GM19438 (cell line): ENCODE data around the gene UGCG.

Experiments
- ATAC-seq: cut with Tn5 transposase; IDR thresholded peaks from one replicate; pipeline ENCODE4 v1.9.1; 2021; ENCODE audit warnings: low read depth; ENCODE audit not compliant: unreplicated experiment

The UGCG gene

DNA sequence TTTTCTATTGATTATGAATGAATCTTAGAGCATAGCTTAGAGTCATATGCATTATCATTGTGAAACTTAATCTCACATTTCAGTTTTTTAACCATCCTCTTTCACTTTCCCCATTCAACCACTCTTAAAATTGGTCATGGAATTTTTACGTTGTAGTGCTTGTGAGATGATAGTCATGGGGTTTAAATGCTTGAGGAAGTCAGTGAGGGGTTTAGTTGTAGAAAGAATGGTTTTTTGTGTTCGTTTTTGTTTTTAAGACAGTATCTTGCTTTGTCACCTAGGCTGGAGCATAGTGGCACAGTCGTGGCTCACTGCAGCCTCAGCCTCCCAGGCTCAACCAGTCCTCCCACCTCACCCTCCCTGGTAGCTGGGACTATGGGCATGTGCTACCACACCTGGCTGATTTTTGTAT is 19.6 kb downstream of the UGCG start:
- no peak for ATAC-seq

DNA sequence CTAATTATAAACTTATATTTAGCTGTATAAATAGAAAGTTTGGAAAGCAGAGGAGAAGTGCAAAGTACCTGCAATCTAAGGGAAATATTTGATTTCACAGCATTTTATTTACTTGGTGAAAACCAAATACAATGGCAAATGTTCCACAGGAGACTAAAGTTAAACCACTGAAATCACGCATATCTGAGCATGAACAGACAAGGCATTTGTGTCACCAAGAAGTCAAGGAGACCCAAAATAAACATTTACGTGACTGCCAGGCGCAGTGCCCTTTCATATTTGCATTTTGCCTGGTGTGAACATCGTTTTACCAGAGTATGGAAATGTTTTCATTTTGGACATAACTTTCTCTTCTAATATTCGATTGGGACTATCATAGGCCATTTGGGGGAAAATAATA is 20.6 kb downstream of the UGCG start:
- ATAC-seq, result no peak

DNA sequence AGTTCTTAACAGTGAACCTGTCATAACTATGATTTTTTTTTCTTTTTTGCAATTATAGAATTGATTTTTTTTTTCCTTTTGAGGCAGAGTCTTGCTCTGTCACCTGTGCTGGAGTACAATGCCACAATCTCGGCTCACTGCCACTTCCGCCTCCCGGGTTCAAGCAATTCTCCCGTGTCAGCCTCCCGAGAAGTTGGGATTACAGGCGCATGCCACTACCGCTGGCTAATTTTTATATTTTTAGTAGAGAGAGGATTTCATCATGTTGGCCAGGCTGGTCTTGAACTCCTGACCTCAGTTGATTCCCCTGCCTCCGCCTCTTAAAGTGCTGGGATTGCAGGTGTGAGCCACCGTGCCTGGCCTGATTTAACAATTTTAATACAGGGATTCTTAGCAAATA is 21.4 kb downstream of the UGCG start:
- ATAC-seq, result no peak

DNA sequence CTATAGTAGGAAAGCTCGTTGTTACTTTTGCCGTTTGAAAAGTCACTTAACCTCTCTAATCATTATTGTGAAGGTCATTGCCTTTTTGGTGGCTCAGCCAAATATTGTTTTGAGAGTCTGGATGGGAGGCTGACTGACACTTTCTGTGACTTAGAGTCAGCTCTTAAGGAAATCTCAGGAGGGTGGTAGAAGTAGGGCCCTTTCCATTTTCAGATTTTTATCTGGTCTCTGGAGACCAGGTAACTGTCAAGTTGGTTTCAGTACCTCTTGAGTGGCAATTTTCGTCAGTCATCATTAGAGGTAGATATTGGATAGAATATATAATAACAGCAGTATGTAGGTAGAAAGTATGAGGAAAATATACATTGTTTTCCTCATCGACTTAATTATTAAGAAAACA is 23.3 kb downstream of the UGCG start:
- no peak for ATAC-seq

DNA sequence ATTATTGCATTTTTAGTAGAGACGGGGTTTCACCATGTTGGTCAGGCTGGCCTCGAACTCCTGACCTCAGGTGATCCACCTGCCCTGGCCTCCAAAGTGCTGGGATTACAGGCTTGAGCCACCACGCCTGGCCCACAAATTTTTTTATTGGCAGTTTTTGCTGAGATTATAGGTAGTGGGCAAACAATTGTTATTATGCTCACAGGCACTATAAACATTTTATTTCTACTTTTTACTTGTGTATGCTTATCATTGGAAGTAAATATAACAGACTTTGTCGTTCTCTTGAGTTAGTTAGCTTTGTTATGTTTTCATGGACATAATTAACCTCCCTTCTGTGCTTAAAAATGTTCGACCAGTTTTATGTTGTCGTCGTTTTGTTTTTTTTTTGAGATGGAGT is 23.9 kb downstream of the UGCG start:
- ATAC-seq, result no peak

DNA sequence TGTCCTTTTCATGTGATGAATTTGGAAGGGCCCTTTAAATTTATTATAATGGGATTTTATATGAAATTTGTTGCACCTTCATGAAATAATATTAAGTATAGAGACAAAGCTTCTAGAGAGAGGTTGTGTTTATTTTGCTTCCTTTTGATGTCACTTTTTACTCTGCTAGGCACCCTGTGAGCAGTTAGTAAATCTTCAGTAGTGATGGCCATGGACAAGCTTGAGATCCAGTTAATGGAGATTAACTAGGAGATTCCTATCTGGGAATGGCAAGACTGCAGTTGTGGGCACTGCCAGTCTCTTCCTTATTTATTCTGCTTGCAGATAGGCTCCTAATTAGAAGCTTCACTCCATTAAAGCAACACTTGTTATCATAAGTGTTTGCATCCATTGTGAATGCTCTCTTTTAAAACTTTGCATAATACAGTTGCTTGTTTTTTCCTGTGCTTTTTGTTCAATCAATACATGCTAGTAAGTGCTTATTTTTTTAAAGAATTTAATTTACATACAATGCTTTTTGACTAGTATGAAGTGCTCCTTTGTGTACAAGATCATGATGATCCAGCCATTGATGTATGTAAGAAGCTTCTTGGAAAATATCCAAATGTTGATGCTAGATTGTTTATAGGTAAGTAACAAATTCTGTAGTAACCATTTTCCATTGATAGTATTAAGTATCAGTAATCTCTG is 25.9 kb downstream of the UGCG start:
- no peak for ATAC-seq

DNA sequence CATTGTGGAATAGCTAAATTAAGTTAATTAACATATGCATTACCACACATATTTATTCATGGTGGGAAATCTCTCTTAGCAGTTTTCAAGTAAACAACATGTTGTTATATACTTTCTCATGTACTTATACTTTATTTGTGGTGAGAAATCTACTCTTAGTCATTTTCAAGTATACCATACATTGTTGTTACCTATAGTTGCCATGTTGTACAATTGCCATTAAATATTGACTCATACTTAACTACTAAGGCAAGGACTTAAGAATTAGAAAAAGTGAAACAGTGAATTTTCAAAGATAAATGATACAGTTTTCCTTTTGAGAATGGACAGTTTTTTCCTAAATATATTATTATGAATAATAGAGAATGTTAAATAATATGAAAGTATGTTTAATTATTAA is 27.7 kb downstream of the UGCG start:
- ATAC-seq, result no peak

DNA sequence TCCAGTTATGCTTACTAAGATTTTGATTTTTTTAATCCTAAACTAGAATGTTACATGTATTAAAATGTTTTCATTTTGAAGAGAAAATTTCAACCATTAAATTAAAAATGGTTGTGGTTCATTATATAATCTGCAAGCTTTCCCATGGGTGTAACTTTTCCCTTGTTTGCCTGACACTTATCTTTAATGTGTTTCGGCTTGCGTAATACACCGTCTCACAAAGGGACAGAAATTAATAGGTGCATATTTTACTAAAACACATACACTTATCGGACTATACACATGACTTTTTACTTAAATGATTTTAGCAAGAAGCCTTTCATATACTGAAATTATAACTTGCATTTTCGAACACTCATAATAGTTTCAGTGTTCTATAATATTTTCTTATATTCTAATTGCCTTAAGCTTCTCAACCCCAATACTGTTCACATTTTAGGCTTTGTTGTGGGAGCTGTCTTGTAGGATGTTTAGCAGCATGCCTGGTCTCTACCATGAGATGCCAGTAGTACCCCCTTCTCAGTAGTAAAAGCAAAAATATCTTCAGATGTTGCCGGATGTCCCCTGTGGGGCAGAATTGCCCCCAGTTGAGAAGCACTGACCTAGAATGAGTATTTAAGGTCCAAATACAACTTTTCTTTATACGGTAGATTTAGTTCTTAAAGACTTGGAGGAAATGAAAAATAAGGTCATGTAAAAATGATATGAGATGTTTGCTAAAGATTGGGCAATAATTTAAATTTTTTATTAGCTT is 28.6 kb downstream of the UGCG start:
- no peak for ATAC-seq

DNA sequence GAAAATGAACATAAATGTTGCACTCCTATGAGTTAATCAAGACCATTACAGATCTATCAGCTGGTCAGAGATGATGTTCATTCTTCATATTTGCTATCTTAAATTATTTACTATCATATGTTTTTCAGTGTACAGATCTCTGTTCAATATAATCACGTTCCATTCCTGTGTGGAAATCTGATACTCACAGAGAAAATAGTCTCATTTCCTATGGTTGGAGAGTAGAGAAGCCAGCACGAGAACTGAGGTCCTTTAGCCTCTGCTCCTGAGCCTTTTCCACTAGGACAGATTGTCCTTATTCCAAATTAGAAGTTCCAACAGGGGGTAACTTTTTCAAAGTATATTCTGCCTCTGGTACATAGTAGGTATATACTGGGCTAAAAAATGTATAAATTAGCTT is 29.2 kb downstream of the UGCG start:
- no peak for ATAC-seq

DNA sequence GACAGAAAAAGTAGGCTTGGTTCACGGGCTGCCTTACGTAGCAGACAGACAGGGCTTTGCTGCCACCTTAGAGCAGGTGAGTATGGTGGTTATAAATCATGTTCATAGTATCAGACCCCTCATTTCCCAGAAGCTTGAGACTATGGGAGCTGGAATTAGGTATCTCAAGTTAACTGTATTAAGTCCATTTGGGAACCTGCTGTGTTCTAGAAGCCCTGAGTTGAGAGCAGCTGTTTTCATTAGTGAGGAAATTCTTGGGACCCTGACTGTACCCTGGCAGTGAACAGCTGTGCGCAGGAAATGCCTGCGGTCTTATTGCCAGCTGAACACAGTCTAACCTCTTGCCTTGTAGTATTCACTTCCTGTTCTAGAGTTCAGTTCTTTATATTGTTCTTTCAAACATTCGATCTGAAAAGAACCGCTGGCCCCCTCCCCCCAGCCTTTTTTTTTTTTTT is 29.8 kb downstream of the UGCG start:
- peak; percentile 99 for ATAC-seq

DNA sequence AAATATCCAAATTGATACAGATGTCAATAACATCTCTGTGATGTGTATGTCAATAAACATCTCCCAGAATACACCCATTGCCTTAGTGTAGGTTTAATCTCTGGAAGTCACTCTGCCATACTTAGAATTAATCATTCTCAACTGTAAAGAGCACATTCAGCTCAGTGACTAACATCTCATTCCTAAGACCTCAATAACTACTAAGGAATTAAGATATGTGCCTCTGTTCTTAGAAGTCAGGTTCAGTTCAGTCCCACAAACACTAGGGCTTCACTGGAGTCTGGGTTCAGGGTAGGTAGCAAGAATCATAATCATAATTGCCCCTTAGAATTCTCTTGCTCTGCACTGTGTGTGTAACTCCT is 31.7 kb downstream of the UGCG start:
- ATAC-seq, result no peak

DNA sequence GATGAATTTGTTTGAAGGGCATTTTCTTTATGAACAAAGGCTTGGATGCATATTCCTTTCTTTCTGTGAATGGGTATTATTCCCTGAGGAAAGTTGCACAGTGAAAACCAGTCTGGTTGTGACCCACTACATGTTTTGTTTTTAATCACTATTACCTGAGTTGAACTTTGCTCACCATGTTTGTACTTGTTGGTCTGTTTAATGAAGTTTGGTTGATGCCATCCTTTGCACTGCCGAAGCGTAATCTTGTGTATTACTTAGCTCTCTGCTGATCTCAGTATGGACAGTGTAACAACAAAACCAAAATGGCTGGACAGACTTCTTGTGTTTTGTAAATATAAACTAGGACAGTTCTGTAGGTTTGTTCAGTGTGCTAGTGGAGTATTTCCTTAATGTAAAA is 38.1 kb downstream of the UGCG start:
- ATAC-seq, result no peak

DNA sequence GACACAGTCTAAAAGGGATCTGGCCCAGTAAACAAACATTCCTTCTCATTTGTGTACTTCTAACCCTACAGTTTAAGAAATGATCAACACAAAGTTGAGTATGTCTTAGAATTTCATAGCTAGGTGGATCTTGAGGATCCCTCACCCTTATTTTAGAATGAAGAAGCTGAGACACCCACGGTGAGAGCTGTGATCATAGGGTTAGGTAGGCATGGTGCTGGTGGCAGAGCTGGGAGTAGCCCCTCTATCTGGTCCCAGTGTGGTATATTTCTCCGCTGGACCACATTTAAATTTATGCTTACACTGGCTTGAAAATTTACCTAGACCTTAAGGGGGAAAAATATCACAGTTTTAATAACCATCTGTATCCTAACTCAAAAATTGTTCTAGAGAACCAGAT is 39.8 kb downstream of the UGCG start:
- no peak for ATAC-seq

DNA sequence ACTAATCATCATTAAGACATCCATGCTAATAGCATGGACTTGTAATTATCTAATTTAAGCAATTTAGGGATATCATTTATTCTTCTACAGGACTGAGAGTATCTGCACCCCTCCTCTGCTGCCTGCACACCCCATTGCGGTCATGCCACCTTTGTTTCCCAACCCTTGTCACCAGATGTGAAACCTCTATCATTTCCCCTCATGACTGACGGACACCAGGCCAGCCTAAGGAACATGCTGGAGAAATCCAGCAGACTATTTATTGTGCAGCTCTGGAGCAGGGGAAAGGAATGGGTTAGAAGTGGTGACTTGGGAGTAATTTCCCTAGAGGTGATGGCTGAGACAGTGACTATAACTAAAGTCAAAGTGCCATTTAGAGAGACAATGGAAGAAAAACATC is 40.7 kb downstream of the UGCG start:
- no peak for ATAC-seq

DNA sequence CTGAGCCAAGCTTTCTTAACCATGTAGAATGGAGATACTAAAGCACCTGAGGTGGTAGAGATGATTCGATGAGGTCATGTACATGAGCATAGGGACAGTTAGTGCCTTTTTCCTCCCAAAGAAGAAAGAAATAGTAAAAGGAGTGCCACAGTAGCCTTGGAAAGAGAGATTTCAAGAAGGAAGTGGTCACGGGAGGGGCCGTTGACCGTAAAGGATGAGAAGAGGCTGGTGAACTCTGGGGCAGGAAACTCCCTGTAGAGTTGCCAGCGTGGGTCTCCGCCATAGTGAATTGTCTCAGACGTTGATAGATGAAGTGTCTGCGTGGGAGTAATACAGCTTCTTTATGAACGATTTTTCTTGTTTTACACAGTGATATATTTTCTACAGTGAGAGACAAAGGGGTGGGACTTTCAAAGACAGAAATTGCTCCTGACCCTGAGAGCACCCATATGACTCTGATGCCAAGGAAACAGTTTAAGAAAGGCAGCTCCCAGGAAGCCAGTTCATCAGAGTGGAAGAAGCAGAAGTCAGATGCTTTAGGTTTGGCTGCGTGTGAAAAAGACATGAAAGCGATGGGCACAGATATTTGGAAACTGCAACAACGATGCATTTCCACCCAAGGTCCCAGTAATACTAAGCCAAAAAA is 41.3 kb downstream of the UGCG start:
- no peak for ATAC-seq

DNA sequence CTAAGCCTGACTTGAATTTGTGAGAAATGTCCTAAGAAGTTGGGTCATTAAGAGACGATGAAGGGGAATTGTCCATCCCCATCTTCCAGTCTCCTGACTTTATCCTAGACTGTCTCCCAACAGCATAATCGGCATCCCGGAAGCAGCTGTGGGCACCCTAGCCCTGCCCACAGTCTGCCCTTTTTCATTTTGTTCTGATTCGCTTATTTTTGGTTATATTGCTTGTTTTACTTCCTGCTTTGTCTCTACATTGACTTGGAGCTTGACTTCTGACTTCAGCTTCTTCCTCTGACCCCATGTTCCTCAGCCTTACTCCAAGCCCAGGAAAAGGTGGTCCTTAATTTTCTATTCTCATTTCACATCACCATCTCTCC is 41.8 kb downstream of the UGCG start:
- ATAC-seq, result no peak

DNA sequence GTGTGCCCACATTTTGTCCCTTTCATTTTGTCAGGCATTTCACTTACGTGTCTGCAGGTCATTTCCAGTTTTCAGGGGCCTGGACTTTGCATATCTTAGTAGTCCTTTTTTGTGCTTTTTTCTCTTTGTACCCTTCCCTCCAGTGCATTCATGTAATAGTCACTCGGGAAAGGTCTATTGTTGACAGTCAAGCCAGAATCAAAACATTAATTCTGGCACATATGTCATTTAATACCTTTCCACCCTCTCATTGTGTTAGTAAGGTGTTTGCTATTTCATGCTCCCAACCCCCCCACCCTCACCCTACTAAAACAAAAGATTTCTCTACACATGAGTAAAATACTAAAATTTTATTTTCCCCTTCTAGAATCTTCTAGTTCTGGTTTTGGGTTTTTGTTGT is 42.7 kb downstream of the UGCG start:
- ATAC-seq, result no peak

DNA sequence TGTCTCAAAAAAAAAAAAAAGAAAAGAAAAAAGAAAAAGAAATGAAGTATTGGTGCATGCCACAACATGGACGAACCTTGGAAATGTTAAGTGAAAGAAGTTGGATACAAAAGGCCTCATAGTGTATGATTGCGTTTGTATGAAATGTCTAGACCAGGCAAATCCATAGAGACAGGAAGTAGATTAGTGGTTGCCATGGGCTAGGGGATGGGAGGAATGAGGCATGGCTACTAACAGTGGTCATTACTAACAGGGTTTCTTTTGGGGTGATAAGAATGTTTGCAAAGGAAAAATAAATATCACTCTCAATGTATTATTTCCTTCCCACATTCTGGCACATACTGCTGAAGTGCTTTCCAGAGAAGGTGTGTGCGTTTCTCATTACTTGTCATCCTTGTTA is 44.1 kb downstream of the UGCG start:
- no peak for ATAC-seq

DNA sequence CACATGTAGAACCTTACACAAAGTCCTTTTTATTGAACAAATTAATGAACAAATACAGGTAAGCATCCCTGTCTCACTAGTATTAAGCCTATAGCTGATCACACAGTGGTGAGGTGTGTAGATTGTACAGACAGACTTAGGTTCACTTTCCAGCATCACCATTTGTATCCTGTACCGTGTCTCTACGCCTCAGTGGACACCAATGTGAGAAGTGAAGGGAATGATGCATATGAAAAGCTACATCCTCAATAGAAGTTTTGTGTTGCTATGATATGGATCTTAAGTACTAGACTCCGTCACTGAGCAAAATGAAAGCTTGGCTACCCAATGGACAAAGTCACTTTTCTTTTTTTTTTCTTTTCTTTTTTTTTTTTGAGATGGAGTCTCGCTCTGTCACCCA is 46.6 kb downstream of the UGCG start:
- ATAC-seq, result no peak

DNA sequence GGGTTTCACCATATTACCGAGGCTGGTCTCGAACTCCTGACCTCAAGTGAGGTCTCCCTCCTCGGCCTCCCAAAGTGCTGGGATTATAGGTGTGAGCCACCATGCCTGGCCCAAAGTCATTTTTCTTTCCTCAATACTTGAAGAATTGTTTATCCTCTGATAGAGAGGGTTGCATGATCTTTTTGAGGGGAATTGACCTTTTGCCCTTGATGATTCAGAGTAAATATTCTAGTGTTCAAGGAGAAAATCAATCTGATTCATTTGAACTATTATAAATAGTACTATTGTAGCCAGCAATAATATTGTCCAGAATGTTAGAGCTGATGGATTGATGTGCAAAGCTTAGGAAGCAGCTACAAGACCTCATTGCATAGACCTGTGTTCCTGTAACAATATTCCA is 47.1 kb downstream of the UGCG start:
- no peak for ATAC-seq

DNA sequence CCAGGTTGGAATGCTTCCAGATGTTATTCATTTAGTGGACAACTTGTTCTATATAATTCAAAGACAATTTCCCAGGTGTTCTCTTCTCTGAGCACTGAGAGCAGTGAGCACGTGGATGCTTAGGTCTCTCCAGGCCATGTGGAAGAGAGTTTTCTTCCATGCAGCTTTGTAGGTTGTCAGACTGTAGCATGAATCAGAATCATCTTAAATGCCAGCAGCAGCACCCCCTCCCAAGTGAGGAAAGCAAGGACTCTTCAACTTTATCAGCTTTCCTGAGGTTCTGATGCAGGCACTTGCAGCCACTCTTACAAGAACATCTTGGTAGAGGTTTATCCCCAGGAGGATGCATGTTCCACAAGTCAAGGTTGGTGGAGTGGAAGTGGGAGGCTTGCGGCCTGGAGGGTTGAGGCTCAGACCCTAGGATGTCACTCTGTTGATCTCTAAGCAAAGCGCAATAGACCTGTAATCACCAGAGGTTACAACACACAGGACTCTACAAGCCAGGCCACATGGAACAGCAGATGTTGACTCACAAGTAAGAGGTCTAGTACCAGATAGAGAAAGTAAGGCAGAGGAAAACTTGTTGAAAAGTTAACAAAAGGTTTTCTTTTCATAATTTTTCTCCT is 47.7 kb downstream of the UGCG start:
- no peak for ATAC-seq

DNA sequence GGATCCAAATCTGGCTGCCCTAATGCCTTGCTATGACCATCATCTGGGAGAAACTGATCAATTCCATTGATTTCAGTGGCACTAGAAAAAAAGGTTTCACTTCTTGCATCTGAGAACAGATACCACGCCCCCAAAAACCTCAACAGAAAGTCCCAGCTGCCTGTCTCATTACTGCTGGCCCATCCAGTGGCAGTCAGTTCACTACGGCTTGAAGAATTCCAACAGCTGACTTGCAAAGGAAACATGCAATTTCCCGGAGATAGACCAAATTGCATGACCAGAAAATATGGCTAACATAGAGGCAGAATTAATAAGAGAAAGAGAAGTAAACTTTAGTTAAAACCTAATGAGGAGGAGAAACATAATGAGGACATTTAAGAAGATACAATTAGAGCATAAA is 48.6 kb downstream of the UGCG start:
- ATAC-seq, result peak; percentile 85
